HL-60 (cell line): Measurements from ENCODE around the gene PTPRU.

Source experiments
- GABPA ChIP-seq: IDR thresholded peaks from 2 replicates; pipeline ENCODE4 v1.6.1; 2012; ENCODE audit warnings: low read depth
- TF ChIP-seq, protein P1 (sequence below): IDR thresholded peaks from 2 replicates; pipeline ENCODE4 v1.6.1; 2012; ENCODE audit warnings: low read depth; ENCODE audit not compliant: insufficient replicate concordance
- TF ChIP-seq, protein P2 (sequence below): IDR thresholded peaks from one replicate; pipeline ENCODE4 v1.5.1; 2011; ENCODE audit warnings: low read length, control low read depth, inconsistent platforms; ENCODE audit not compliant: insufficient read depth

DNA sequence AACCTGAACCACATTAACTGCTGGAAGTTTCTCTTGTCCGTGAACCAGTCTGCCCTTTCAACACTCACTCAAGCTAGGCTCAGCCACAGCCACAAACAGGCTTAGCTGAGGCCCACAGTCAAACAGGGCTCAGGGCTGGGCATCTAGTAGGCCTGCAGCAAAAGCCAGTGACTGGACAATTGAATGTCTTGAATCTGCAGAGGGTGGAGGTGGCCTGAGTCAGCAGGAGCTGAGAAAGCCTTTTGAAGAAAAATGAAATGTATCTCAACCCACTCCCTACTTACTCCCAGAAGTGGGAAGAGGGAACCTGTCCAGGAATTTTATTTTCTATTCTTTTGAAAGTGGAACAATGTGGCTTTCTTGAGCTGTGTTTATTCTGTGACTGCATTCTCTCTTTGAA, 95.4 kb downstream of the PTPRU start:
- TF ChIP-seq, protein P1, sequence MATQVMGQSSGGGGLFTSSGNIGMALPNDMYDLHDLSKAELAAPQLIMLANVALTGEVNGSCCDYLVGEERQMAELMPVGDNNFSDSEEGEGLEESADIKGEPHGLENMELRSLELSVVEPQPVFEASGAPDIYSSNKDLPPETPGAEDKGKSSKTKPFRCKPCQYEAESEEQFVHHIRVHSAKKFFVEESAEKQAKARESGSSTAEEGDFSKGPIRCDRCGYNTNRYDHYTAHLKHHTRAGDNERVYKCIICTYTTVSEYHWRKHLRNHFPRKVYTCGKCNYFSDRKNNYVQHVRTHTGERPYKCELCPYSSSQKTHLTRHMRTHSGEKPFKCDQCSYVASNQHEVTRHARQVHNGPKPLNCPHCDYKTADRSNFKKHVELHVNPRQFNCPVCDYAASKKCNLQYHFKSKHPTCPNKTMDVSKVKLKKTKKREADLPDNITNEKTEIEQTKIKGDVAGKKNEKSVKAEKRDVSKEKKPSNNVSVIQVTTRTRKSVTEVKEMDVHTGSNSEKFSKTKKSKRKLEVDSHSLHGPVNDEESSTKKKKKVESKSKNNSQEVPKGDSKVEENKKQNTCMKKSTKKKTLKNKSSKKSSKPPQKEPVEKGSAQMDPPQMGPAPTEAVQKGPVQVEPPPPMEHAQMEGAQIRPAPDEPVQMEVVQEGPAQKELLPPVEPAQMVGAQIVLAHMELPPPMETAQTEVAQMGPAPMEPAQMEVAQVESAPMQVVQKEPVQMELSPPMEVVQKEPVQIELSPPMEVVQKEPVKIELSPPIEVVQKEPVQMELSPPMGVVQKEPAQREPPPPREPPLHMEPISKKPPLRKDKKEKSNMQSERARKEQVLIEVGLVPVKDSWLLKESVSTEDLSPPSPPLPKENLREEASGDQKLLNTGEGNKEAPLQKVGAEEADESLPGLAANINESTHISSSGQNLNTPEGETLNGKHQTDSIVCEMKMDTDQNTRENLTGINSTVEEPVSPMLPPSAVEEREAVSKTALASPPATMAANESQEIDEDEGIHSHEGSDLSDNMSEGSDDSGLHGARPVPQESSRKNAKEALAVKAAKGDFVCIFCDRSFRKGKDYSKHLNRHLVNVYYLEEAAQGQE, result no peak
- TF ChIP-seq GABPA, result no peak
- TF ChIP-seq, protein P2, sequence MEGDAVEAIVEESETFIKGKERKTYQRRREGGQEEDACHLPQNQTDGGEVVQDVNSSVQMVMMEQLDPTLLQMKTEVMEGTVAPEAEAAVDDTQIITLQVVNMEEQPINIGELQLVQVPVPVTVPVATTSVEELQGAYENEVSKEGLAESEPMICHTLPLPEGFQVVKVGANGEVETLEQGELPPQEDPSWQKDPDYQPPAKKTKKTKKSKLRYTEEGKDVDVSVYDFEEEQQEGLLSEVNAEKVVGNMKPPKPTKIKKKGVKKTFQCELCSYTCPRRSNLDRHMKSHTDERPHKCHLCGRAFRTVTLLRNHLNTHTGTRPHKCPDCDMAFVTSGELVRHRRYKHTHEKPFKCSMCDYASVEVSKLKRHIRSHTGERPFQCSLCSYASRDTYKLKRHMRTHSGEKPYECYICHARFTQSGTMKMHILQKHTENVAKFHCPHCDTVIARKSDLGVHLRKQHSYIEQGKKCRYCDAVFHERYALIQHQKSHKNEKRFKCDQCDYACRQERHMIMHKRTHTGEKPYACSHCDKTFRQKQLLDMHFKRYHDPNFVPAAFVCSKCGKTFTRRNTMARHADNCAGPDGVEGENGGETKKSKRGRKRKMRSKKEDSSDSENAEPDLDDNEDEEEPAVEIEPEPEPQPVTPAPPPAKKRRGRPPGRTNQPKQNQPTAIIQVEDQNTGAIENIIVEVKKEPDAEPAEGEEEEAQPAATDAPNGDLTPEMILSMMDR, result no peak
